ENCODE data around the gene LSM10. TPM values are rescaled to one million over a fixed set of nuclear protein-coding genes. Genes with fewer than 3 reads are reported as not detected.

The LSM10 gene
- total and polyA plus RNA-seq, 9 of the 15 experiments (the other 6 are each of a cell fraction or from before 2014, with no cell fraction given): 13.2 to 146 (median 68.9) TPM

DNA sequence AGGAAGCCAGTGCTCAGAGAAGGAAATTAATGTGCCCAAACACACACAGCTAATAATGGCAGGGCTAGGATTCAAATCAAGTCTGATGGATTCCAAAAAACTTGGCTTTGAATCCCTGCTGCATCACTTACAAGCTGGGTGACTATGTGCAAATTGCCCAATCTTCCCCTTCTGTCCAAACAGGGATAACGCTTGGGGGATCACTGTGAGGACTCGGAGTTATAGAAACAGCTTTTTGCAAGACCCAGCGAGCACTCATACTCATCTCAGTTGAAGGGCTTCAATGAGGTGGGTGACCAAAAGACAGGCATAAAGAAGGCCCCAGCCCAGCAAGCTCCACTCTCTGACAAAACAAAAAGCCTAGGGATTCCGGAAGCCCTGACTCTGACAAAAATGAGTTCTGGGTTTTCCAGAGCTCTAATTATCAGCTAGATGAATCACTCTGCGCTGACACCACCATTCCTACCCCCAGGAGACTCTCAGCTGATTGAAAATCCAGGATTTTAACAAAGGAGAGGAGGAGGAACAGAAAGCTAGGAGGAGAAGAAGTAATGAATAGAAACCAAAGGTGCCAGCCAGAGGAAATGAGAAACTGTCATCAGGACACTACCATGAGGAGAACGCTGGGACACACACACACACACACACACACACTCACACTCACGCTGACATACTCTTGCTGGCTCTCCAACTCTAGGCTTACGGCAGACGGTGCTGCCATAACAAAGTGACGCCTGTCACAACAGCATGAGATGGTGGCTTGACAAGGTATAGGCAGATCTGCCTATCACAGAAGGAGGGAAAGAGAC lies 10.4 kb downstream of the LSM10 start (continued):
- TF ChIP-seq, protein P1, sequence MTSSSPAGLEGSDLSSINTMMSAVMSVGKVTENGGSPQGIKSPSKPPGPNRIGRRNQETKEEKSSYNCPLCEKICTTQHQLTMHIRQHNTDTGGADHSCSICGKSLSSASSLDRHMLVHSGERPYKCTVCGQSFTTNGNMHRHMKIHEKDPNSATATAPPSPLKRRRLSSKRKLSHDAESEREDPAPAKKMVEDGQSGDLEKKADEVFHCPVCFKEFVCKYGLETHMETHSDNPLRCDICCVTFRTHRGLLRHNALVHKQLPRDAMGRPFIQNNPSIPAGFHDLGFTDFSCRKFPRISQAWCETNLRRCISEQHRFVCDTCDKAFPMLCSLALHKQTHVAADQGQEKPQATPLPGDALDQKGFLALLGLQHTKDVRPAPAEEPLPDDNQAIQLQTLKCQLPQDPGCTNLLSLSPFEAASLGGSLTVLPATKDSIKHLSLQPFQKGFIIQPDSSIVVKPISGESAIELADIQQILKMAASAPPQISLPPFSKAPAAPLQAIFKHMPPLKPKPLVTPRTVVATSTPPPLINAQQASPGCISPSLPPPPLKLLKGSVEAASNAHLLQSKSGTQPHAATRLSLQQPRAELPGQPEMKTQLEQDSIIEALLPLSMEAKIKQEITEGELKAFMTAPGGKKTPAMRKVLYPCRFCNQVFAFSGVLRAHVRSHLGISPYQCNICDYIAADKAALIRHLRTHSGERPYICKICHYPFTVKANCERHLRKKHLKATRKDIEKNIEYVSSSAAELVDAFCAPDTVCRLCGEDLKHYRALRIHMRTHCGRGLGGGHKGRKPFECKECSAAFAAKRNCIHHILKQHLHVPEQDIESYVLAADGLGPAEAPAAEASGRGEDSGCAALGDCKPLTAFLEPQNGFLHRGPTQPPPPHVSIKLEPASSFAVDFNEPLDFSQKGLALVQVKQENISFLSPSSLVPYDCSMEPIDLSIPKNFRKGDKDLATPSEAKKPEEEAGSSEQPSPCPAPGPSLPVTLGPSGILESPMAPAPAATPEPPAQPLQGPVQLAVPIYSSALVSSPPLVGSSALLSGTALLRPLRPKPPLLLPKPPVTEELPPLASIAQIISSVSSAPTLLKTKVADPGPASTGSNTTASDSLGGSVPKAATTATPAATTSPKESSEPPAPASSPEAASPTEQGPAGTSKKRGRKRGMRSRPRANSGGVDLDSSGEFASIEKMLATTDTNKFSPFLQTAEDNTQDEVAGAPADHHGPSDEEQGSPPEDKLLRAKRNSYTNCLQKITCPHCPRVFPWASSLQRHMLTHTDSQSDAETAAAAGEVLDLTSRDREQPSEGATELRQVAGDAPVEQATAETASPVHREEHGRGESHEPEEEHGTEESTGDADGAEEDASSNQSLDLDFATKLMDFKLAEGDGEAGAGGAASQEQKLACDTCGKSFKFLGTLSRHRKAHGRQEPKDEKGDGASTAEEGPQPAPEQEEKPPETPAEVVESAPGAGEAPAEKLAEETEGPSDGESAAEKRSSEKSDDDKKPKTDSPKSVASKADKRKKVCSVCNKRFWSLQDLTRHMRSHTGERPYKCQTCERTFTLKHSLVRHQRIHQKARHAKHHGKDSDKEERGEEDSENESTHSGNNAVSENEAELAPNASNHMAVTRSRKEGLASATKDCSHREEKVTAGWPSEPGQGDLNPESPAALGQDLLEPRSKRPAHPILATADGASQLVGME (CRISPR knock-in tag; IDR thresholded peaks at IDR 0.05): 0 out of 2 replicates have a peak, but pooled peaks have one; percentile 14
- TF ChIP-seq, protein P2, sequence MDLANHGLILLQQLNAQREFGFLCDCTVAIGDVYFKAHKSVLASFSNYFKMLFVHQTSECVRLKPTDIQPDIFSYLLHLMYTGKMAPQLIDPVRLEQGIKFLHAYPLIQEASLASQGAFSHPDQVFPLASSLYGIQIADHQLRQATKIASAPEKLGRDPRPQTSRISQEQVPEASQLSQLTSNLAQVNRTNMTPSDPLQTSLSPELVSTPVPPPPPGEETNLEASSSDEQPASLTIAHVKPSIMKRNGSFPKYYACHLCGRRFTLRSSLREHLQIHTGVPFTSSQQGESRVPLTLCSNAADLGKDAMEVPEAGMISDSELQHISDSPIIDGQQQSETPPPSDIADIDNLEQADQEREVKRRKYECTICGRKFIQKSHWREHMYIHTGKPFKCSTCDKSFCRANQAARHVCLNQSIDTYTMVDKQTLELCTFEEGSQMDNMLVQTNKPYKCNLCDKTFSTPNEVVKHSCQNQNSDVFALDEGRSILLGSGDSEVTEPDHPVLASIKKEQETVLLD (IDR thresholded peaks at IDR 0.05): no peak
- TF ChIP-seq ZNF146 (CRISPR knock-in tag; IDR thresholded peaks at IDR 0.05; ENCODE audit: unreplicated experiment) (no peak), JUN (IDR thresholded peaks at IDR 0.05; ENCODE audit: borderline replicate concordance, low read depth, low read length) (no peak), JUN (CRISPR knock-in tag; IDR thresholded peaks at IDR 0.05; ENCODE audit: borderline replicate concordance) (0 out of 2 replicates have a peak, but pooled peaks have one; percentile 42), OTX1 (CRISPR knock-in tag; IDR thresholded peaks at IDR 0.05) (peak; percentile 70; the same call in 1 of the 2 replicates), CHCHD3 (CRISPR knock-in tag; IDR thresholded peaks at IDR 0.05) (0 out of 2 replicates have a peak, but pooled peaks have one; percentile 16), PTBP1 (IDR thresholded peaks at IDR 0.05; ENCODE audit: low read depth, low read length) (0 out of 2 replicates have a peak, but pooled peaks have one; percentile 23), LEF1 (IDR thresholded peaks at IDR 0.05) (0 out of 2 replicates have a peak, but pooled peaks have one; percentile 14), ZNF583 (CRISPR knock-in tag; IDR thresholded peaks at IDR 0.05) (peak; percentile 59), ZNF561 (CRISPR knock-in tag; conservative IDR thresholded peaks at IDR 0.05) (no peak), KHSRP (IDR thresholded peaks at IDR 0.05) (peak; percentile 32; the same call in 1 of the 2 replicates), RBM22 (IDR thresholded peaks at IDR 0.05; ENCODE audit: low read depth, low read length, poor library complexity, severe bottlenecking) (no peak)
- TF ChIP-seq, protein P3, sequence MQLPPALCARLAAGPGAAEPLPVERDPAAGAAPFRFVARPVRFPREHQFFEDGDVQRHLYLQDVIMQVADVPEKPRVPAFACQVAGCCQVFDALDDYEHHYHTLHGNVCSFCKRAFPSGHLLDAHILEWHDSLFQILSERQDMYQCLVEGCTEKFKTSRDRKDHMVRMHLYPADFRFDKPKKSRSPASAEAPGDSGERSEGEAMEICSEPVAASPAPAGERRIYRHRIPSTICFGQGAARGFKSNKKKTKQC (CRISPR knock-in tag; IDR thresholded peaks at IDR 0.05): no peak
- TF ChIP-seq, protein P4, sequence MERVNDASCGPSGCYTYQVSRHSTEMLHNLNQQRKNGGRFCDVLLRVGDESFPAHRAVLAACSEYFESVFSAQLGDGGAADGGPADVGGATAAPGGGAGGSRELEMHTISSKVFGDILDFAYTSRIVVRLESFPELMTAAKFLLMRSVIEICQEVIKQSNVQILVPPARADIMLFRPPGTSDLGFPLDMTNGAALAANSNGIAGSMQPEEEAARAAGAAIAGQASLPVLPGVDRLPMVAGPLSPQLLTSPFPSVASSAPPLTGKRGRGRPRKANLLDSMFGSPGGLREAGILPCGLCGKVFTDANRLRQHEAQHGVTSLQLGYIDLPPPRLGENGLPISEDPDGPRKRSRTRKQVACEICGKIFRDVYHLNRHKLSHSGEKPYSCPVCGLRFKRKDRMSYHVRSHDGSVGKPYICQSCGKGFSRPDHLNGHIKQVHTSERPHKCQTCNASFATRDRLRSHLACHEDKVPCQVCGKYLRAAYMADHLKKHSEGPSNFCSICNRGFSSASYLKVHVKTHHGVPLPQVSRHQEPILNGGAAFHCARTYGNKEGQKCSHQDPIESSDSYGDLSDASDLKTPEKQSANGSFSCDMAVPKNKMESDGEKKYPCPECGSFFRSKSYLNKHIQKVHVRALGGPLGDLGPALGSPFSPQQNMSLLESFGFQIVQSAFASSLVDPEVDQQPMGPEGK (CRISPR knock-in tag; IDR thresholded peaks at IDR 0.05; ENCODE audit: borderline replicate concordance): no peak
- TF ChIP-seq, protein P5, sequence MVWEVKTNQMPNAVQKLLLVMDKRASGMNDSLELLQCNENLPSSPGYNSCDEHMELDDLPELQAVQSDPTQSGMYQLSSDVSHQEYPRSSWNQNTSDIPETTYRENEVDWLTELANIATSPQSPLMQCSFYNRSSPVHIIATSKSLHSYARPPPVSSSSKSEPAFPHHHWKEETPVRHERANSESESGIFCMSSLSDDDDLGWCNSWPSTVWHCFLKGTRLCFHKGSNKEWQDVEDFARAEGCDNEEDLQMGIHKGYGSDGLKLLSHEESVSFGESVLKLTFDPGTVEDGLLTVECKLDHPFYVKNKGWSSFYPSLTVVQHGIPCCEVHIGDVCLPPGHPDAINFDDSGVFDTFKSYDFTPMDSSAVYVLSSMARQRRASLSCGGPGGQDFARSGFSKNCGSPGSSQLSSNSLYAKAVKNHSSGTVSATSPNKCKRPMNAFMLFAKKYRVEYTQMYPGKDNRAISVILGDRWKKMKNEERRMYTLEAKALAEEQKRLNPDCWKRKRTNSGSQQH (CRISPR knock-in tag; IDR thresholded peaks at IDR 0.05): peak; percentile 87

Data from K562 (cell line).